ENCODE results near the gene TOPAZ1. TPM values are rescaled to one million over a fixed set of nuclear protein-coding genes. Genes with fewer than 3 reads are reported as not detected.

The TOPAZ1 gene
- total and polyA plus RNA-seq, 9 of the 15 experiments (the other 6 are each of a cell fraction or from before 2014, with no cell fraction given): 0.01 TPM; not detected in 8

DNA sequence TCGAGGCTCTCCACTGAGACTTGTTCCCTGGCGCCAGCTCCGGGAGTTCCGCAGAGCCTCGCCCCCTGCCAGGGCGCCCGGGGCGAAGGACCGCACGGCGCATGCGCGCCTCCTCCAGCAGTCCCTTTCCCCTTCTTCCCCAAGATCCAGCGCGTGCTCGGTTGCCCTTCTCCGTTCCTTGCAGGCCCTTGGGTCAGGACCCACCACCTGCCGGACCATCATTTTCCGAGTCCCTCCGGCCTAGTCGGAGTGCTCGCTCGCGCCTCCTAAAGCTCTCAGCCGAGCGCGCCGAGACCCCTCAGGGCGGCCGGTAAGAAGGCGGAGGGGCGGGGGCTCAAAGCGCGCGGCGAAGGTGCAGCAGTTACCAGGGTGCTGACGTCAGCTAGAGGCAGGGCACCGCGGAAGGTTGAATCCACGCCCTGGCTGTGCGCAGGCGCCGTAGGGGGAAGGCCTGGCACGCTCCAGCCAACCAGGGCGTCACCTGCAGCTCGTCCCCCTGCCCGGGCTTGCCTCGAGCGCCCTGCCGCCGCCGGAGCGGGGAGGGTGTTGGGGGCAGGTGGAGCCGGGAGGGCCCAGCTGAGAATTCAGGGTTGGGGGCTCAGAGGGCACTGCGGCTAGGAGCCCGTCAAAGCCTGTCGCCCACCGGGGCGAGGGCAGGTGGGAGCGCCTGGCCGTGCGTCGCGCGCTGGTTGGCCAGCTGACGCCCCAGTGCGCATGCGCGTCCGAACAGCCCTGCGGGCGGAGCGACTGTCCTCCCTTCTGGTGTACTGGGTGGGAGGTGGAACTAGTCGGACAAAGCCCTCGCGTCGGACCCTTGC lies 96.5 kb downstream of the TOPAZ1 start, which contains the start of gene TCAIM (continued):
- TF ChIP-seq RUNX1 (IDR thresholded peaks at IDR 0.05; ENCODE audit: low read depth): 0 out of 2 replicates have a peak, but pooled peaks have one; percentile 42
- peak in 1 of 2 experiments; percentile 87; a peak in 1 of 4 replicates for TF ChIP-seq HDAC1 (IDR thresholded peaks at IDR 0.05)
- TF ChIP-seq SUPT5H (IDR thresholded peaks at IDR 0.05): peak; percentile 96
- TF ChIP-seq ZNF3 (CRISPR knock-in tag; IDR thresholded peaks at IDR 0.05): no peak
- TF ChIP-seq MTA3 (IDR thresholded peaks at IDR 0.05; ENCODE audit: borderline replicate concordance): peak; percentile 97
- TF ChIP-seq E2F6 (IDR thresholded peaks at IDR 0.05; ENCODE audit: borderline replicate concordance in 1 of 2, extremely low read depth in 1 of 2, insufficient read depth in 1 of 2, insufficient read length in 1 of 2, low read depth in 1 of 2, low read length in 1 of 2, poor library complexity in 1 of 2, severe bottlenecking in 1 of 2): peak; percentile 94 to 97
- peak; percentile 98 for TF ChIP-seq RBFOX2 (IDR thresholded peaks at IDR 0.05; ENCODE audit: low read depth, low read length)
- TF ChIP-seq CCAR2 (IDR thresholded peaks at IDR 0.05; ENCODE audit: low read depth, low read length): no peak
- no peak for TF ChIP-seq MED1 (CRISPR knock-in tag; IDR thresholded peaks at IDR 0.05; ENCODE audit: borderline replicate concordance)
- TF ChIP-seq, protein P1, sequence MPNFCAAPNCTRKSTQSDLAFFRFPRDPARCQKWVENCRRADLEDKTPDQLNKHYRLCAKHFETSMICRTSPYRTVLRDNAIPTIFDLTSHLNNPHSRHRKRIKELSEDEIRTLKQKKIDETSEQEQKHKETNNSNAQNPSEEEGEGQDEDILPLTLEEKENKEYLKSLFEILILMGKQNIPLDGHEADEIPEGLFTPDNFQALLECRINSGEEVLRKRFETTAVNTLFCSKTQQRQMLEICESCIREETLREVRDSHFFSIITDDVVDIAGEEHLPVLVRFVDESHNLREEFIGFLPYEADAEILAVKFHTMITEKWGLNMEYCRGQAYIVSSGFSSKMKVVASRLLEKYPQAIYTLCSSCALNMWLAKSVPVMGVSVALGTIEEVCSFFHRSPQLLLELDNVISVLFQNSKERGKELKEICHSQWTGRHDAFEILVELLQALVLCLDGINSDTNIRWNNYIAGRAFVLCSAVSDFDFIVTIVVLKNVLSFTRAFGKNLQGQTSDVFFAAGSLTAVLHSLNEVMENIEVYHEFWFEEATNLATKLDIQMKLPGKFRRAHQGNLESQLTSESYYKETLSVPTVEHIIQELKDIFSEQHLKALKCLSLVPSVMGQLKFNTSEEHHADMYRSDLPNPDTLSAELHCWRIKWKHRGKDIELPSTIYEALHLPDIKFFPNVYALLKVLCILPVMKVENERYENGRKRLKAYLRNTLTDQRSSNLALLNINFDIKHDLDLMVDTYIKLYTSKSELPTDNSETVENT (CRISPR knock-in tag; IDR thresholded peaks at IDR 0.05): peak; percentile 28; the same call in 1 of the 2 replicates
- TF ChIP-seq, protein P2, sequence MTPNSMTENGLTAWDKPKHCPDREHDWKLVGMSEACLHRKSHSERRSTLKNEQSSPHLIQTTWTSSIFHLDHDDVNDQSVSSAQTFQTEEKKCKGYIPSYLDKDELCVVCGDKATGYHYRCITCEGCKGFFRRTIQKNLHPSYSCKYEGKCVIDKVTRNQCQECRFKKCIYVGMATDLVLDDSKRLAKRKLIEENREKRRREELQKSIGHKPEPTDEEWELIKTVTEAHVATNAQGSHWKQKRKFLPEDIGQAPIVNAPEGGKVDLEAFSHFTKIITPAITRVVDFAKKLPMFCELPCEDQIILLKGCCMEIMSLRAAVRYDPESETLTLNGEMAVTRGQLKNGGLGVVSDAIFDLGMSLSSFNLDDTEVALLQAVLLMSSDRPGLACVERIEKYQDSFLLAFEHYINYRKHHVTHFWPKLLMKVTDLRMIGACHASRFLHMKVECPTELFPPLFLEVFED (CRISPR knock-in tag; conservative IDR thresholded peaks at IDR 0.05): 0 out of 2 replicates have a peak, but pooled peaks have one; percentile 66
- peak in 1 of 2 experiments; percentile 97; a peak in 2 of 3 replicates for TF ChIP-seq CBX3 (IDR thresholded peaks at IDR 0.05; ENCODE audit: borderline replicate concordance in 1 of 2, low read length in 2 of 2)
- TF ChIP-seq SMARCA4 (IDR thresholded peaks at IDR 0.05): peak; percentile 62; the same call in 1 of the 2 replicates
- TF ChIP-seq PHB2 (IDR thresholded peaks at IDR 0.05; ENCODE audit: low read depth): no peak
- TF ChIP-seq STAT5B (CRISPR knock-in tag; IDR thresholded peaks at IDR 0.05): no peak
- no peak for TF ChIP-seq STAG1 (CRISPR knock-in tag; IDR thresholded peaks at IDR 0.05; ENCODE audit: borderline replicate concordance)
- peak in 2 of 3 experiments; percentile 14 to 24 for TF ChIP-seq YY1 (IDR thresholded peaks at IDR 0.05; ENCODE audit: borderline replicate concordance in 1 of 3, control insufficient read depth in 1 of 3, extremely low read depth in 1 of 3, insufficient read depth in 3 of 3, insufficient read length in 1 of 3, insufficient replicate concordance in 2 of 3, low read depth in 1 of 3, low read length in 2 of 3)
- TF ChIP-seq SIX5 (IDR thresholded peaks at IDR 0.05; ENCODE audit: borderline replicate concordance in 1 of 2, insufficient read depth in 1 of 2, low read depth in 1 of 2, low read length in 2 of 2): no peak

All from K562 (cell line).